Mesenteric fat pad (tissue), 1 donor: Measurements from ENCODE around the gene RGS5. TPM values are rescaled to one million over a fixed set of nuclear protein-coding genes. Genes with fewer than 3 reads are reported as not detected.

Source experiments
- DNase-seq: peaks from one replicate; pipeline ENCODE4 v3.0.0-alpha.2; 2020; ENCODE audit warnings: low spot score
- total RNA-seq: library from RNA; stranded (reverse); fragmentation: NEBNext Ultra II Directional; extraction: Animal tissue kit (Norgen Biotek cat#: 25700); gene quantifications from one replicate; pipeline ENCODE4 v1.2.1, GENCODE V29; 2021
- donor health status: DM: yes; HTN: yes; CAD: no.

The RGS5 gene
- total RNA-seq, 1 donor from 2014 or later, result 60.4 TPM

DNA sequence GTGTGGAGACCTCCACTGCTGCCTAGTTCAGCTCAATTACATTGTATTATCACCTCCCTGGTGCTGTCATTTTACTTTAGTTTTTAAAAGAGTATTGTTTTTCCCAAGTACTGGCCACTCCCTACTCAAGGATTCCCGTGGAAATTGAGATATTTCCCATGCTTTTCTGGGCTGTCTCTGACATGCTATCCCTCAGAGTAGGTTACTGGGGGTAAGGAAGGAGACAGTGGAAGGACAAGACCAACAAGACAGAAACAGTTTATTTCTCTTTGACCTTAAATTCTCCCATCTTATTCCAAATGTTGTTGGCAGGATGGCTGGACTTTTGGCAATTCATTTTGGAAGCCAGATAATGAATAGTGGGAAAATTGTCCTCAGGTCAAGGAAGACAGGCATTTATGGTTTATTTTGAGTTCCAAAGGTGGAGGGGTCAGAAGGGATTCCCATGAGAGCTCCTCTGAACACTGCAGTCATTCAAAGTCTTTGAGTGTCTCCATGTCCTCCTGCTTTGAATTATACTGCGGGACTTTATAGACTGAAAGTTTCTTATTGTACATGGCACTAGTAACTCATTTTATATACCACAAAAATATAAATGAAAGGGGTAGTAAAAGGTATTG lies 20.3 kb downstream of the RGS5 start:
- no peak for DNase-seq

DNA sequence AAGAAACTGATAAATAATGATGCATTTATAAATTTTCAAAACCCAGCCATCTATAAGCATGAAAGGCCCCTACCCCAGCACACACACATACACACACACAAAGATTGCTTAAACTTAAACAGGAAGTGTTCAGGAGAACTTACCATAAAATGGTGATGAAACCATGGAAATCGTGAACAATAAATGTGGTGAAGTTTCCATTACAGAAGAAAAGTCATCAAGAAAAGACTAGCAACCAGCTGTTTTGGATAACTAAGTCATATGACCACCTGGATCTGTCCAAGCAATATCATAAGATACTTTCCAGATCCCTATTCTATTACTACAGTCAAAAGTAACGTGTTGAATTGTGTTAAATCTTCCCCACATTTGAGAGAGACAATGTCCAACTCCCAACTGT lies 24.1 kb downstream of the RGS5 start:
- no peak for DNase-seq

DNA sequence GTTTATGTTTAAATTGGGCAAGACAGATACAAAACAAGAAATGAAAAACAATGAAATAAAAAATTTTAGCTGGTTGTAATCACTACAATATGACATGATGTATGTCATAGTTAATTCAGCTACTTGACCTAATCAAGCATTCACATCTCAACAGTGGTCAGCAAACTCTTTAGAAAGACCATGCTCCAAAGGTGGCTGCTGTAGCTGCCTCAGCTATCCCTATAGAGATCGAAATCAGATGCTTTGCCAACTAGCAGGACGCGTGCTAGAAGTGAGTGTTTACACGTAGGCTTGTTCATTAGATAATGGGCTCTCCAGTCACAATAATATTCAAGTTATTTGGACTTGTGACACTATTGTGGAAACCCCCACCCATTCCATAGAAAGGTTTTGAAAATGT lies 25.9 kb downstream of the RGS5 start:
- no peak for DNase-seq

DNA sequence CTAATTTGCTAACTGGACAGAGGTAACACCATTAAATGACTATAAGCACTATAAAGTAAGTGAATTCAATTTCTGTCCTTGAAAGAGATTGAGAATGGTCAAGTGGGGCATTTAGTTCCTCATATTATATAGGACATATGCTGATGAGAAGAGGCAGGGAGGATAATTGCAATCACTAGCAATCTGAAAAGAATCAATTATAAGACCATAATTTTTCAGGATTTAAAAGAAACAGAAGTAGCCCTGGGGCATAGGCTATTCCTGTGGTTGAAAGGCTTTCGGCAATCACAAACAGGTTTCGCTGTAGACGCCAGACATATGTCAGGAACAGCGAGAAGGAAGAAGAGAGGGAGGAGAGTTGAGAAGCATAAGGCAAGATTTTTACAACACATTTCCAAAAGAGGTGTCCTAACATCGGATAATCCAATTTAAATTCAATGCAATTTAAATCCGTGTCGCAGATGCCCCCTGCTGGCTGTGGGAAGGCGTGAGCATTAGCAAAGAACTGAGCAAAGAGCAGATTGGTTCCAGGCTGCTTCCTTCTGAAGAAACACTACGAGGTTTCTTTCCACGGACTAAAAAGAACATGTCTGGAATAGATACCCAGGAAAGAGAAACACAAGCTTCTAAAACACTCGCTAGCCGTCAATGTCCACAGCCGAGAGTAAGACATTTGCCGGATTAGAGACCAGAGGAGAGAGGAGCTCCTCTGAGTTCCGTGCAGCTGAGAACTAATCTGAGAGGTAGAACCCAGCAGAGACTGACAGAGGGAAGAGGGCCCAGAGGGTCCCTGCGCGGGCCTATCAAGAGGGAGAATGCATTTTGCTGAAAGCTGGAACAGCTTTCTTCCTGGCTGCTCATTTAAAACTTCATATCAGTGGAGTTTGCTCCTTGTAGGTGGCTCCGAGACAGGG lies 27.9 kb downstream of the RGS5 start:
- no peak for DNase-seq

DNA sequence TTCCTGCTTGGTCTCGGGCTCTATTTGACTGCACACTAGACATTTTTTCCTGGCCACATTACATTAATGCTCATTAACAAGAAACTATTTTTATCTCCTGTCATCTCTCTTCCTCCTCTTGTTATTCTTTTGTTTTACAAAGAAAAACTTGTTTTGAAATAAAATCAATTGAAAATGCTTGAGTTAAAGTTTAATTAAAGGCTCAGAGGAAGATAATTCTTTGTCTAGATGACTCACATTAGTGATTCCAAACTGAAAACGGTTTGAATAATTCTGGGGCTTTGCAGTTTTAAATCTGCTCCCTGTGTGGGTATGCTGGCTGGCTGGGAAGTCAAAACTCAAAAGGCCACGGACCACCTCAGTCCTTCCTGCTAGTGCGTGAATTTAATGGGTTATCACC lies 29.6 kb downstream of the RGS5 start:
- no peak for DNase-seq

DNA sequence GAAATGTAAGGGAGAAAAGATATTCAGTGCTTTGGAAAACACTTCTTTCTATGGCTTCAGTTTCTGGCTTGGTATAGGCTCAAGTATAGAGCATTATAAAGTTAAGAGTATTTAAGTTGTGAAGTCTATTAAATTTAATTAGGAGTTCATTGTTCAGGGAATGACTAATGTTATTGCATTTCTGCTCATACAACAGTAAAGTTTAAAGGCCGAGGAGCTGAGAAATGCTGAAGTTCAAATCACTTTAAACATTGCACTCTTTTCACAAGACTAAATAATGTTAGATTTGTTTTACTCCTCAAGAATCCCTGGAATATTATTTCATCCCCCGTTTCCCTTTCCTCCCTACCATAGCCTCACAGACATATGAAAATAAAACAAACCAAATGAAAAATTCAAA lies 30.1 kb downstream of the RGS5 start:
- no peak for DNase-seq

DNA sequence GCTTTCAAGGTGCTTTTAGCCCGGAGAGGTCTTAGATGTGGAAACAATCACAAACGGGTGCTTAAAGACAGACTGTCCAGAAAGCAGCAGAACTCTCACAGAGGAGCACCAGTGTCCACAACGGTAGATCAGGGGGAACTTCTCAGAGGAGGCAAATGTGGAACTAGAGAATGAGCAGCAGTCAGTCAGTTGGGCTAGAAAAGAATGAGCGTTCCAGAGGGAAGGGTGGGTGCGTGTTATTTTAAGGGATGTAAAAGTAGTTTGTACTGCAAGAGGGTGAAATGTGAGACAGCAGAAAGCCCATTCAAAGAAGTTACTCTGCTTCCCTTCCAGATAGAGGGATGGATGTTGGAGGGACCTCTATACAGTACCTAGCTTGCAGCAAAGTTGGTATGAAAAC lies 30.9 kb downstream of the RGS5 start:
- no peak for DNase-seq

DNA sequence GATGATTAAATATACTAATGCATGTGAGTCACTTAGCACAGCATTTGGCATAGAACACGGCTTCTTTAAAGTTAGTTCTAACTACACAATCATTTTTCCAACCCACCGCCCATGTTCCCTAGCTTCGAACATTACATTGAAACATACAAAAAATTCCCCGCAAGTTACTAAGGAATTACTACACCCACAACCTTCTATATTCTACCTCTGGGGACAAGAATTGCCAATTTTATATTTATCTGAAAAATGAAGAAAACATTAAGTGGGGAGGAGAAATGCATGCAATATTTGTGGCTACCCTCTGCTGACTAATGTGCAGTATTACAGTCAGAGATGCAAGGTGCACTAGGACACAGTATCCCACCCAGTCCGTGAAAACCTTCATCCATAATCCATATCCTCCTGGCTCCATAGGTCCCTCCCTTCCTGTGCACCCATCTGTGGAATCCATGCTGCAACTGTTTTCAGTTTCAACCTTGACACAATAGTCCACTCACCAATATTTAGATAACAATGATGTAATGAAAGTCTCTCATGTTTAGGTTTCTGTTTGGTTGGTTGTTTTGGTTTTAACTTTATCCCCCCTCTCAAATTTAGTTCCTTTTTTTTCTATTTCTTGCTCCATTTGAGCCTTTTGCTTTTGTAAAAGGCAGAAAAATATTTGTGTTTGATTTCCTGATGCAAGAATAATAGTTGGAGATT lies 31.6 kb downstream of the RGS5 start:
- no peak for DNase-seq

DNA sequence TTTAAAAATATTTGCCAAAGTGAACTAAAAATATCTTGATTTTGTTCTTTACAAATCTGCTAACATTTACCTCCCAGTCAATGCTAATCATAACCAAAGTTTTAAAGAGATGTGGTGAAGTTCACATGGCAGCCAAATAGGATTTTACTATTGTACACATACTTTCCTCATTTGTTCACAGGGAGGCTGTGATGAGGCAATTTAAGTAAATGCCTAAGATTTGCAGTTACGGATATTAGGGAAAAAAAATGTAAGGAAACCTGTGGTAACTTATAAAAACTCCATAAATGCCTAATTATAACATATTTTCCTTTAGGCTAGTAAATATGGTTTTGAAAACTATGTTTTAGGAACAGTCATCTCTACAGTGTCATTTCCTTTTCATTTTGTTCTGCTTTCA lies 32.4 kb downstream of the RGS5 start:
- no peak for DNase-seq

DNA sequence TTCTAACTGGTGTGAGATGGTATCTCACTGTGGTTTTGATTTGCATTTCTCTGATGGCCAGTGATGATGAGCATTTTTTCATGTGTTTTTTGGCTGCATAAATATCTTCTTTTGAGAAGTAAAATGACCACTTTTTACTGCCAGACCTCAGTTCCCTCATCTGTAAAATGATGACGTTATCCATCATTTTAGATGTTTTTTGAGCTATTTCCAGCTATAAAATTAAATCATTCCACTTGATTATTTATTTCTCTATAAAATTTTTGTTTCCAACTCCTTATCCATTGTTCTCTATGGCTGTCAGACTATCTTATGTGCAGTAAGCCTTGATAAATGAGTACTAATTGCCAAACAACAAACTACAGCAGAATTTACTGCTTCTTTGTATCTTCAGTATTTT lies 33.2 kb downstream of the RGS5 start:
- no peak for DNase-seq

DNA sequence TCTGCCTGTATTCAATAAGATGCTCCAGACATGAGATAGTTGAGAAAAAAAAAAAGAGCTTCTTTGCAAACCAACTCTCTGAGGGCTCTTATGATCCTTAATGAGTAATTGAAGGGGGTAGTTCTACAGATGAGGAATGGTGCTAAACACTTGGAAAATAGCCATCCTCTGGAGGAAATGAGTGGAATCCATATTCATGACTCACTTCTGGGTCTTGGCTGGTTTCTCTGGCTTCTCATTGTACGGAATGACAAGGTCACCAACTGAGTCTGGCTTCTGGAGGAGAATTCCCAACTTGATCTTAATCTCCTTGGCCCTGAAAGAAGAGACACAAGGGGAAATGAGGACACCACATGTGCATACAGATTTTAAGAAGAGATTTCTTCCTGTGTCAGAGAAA lies 34.7 kb downstream of the RGS5 start:
- no peak for DNase-seq

DNA sequence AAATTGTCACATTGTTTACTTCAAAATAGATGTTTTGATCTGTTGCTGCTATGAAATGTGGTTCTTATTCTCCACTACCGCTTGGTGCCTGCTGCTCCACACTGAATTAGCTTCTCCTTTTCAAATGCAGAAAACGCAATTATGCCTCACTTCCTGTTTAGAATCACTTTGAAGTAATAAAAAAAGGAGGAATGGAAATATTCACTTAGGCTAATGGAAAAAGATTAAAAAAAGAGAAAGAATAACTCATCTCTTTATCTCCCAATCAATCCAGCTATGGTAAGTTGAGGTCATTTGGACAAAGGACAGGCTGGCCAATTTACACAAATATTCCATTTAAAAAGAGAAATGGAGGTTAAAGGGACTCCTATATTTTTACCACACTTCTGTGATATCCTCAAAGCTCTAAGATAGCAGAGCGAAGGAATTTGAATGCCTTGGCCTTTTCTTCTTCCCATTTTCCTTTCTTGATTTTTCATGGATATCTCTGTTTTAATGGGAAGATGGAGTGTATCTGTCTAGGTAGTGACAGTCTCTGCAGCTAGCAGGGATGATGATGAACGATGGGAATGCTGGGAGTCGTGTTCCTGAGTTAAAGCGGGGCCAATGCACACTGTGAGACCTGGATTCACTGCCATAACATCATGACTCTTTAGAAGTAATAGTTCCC lies 35.7 kb downstream of the RGS5 start:
- DNase-seq, result no peak

DNA sequence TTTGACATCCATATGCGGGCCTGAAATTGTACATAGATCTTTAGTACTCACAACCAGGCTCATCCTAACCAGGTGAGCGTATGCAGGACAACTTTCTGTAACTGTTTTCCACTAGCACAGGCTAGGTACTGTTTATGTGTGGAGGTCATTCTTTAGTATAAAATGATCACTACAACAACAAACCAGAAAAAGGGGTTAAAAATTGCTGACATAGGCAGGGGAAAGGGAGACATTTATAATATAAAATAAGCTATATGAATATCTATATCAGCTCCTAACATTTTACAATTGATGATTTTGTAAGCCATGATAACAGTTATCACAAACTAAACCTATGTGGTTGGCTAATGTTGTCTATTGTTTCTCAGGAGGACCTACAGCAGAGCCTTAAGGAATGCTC lies 37.6 kb downstream of the RGS5 start:
- no peak for DNase-seq

DNA sequence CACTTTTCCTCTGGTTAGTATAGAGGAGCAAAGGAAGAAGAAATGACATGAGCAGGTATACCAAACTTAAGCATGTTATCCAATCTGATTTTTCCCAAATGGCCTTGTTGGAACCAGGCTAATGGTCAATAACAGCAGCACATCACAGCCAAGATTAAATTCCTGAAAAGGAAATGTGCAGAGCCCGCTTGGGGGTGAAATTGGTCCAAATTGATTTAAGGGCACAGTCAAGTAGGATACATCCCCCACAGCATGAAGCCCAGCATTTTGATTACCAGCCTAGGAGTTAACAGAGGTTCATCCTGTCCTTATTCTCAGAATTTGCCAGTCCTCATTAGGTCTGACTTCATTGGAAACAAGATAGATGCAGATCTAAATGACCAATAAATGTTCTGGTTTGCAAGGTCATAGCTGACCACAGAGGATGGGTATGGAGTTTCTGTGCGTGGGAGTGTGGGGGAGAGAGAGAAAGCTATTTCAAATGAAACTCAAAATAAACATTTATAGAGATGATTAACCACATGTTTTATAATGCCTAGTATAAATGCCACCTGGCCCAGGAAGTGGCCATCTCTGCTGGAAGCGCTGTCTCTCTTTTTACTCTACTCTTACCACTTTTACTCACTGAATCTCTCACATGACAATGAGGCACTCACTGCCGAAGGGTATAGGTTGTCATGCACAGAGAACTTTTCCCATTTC lies 38.7 kb downstream of the RGS5 start:
- DNase-seq, result no peak

DNA sequence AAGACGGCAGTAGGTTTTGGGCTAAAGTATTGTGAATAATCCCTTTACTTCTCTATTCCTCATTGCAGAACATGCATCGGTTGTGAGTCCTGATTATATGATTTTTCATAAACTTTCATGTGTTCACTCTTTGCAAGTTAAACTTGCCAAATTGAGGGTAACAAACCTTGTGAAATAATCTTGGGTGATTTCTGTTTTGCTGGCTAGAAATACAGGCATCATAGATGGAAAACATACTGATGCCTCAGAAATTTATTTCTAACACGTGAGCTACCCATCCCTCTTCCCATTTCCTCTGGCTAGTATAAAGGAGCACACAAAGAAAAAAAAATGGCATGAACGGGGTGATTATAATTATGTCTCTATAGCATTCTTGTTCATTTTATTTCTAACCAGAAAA lies 39.6 kb downstream of the RGS5 start:
- DNase-seq, result no peak

DNA sequence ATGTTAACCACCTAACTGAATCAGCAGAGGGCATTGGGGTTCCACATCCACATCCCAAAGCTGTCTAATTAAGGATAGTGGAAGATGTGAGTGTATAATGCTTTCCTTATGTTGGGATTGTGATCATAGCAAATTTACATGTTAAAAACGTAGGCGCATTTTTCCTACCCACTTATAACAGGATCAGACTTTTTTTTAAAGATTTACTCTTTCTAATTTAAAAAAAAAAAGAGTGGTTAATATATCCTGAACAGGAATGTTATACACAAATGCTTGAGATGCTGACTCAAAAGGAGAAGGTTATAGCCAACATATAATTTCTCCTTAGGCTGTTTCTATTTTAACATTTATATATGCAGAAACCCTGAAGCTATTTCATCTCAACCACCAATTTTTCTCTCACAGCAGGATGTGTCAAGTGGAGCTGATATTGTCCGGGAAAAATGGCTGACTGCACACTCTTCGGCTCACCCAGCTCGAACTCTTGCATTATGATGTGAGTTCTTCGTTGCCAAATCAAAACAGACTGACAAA lies 40.3 kb downstream of the RGS5 start:
- no peak for DNase-seq

DNA sequence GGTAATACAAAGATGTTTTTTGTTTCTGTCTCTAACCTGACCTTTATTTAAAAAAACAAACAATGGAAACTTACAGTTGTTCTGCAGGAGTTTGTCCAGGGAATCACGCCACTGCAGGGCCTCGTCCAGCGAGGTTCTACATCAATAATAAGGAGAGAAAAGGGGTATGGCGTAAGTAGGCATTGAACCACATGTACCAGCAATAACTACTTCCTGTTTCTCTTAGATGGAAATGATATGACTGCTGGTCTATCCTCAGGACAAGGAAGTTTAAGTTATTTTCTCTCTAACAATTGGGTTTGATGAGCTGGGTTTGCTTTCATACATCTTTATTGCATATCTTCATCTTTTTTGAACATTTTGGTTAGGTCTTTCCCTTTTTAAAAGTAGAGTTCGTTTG lies 40.9 kb downstream of the RGS5 start:
- no peak for DNase-seq

DNA sequence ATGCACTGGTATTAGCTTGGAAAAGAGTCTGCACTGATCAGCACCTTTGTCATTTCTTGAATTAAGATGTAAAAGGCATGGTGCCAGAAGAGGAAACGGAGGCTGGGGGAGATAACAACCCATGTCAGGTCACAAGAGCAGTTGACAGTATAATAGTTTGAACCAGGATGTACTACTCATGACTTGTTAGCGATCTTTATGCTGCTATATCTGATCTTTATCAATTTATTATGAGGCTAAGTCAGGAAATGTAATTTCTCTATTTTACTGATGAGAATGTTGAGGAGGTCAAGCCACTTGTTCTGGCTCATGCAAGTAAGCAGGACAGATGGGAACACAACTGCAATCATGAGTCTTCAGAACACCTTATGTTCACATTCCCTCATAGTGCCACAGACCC lies 41.4 kb downstream of the RGS5 start:
- DNase-seq, result no peak

DNA sequence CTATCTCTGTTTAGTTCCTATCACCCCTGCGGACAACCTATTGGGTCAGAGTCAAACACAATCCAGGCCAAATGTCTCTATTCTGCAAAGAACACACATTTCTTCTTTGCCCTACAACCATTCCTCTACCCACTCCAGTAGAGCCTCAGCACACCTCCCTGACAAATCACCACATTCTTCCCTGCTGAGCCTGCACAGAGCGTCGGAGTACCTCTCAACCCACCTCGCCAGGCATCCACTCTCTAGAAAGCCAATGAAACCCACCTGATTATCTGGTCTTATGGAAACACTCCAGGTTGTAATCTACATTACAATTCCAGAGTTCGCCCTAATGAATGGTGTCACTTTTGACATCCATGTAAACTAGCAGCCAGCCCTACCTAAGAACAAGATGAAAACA lies 47.1 kb downstream of the RGS5 start:
- no peak for DNase-seq

DNA sequence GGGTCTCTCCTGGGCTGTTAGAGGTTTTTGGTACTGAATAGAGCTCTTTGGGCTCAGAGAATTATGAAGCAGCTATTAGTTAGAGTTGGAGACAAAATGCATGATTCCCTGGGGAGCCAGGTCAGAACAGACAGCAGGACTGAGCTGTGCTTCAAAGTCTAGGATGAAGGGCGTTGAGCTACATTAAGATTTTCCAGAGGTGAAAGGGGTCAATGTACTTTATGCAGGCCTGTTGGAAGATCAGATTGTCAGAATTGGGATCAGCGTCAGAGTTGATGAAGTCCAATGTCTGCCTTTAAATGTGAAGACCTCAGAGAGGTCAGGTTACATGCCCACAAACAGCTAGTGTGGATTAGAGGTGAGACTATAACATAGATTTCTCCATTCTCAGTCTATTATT lies 53.8 kb downstream of the RGS5 start:
- no peak for DNase-seq

DNA sequence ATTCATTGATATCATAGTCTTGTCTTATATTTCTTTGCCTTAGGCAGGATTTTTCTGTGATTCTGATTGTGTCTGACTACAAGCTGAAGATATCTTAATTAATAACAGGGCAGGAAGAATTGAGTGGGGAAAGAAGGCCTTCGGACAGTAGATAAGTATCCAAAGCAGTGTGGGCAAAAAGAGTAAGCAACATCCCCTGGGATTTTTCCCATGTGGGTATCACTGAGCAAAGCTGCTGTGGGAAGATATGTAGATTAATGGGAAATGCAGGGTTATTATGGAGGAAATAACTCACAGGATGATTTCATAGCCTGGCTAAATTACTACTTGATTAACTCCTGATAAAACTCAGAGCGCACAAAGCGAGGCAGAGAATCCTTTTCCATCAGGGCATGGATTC lies 55.7 kb downstream of the RGS5 start:
- no peak for DNase-seq
